WTC11 (cell line): Measurements from ENCODE around the gene PTPRN2.

ENCODE experiments used
- CREB1 ChIP-seq: sonication (generic); formaldehyde crosslinking; IDR thresholded peaks from 2 replicates; pipeline ENCODE4 v1.8.0; 2023; ENCODE audit warnings: mild to moderate bottlenecking, missing genetic modification reagents
- TF ChIP-seq, protein P1 (sequence below): fragments of 200-600 bp; IDR thresholded peaks from 2 replicates; pipeline ENCODE4 v1.8.0; 2022; ENCODE audit warnings: antibody characterized with exemption

DNA sequence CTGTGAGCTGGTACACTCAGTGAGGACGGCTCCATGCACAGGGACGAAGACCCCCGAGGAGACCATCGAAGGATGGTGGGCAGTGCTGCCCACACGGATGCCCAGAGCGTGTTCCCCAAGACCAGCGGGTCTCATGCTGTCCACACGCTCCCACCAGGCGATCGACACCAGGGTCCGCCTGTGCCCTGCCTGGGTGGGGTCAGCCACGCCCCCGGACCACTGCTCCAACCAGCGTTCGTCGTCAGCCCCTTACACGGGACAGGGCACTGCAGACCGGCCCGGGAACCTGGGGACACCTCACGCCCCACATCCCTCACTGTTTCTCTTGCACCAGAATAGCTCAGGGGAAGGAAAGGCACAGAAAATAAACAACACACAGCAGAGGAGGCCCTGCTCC is 1027.4 kb downstream of the PTPRN2 start:
- TF ChIP-seq, protein P1, sequence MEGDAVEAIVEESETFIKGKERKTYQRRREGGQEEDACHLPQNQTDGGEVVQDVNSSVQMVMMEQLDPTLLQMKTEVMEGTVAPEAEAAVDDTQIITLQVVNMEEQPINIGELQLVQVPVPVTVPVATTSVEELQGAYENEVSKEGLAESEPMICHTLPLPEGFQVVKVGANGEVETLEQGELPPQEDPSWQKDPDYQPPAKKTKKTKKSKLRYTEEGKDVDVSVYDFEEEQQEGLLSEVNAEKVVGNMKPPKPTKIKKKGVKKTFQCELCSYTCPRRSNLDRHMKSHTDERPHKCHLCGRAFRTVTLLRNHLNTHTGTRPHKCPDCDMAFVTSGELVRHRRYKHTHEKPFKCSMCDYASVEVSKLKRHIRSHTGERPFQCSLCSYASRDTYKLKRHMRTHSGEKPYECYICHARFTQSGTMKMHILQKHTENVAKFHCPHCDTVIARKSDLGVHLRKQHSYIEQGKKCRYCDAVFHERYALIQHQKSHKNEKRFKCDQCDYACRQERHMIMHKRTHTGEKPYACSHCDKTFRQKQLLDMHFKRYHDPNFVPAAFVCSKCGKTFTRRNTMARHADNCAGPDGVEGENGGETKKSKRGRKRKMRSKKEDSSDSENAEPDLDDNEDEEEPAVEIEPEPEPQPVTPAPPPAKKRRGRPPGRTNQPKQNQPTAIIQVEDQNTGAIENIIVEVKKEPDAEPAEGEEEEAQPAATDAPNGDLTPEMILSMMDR: no peak
- TF ChIP-seq CREB1 (CRISPR knock-in tag): no peak
